Stomach (tissue), 9 donors: Measurements from ENCODE around the gene RAB17. TPM values are rescaled to one million over a fixed set of nuclear protein-coding genes. Genes with fewer than 3 reads are reported as not detected.
A peak's percentile ranks its signal among the peaks of the same experiment; 100 is the strongest.
"Not testable (repeated sequence)": the region's sequence is repeated elsewhere in the genome, so short reads cannot be mapped to it uniquely, and the experiment has no call there.

Experiments used
- DNase-seq, 2 donors: peaks; one replicate each; pipeline versions ENCODE4 v3.0.0 to v3.0.0-alpha.2; 2013 to 2019
- H3K27ac ChIP-seq, 5 donors: fragments of 200-600 bp in 4 of 5; sonication (generic) in 4 of 5; one replicate each; pipeline ENCODE4 v1.5.1; 2013 to 2019; ENCODE audit warnings: mild to moderate bottlenecking in 1 of 5, moderate library complexity in 1 of 5
- H3K27me3 ChIP-seq, 3 donors: fragments of 200-600 bp; sonication (generic); one replicate each; pipeline ENCODE4 v1.5.1; 2017 to 2019; ENCODE audit warnings: mixed run types in 1 of 3
- H3K36me3 ChIP-seq, 4 donors: fragments of 200-600 bp; sonication (generic); 1 replicate in 3 of 4; 2 replicates in 1 of 4; pipeline ENCODE4 v1.5.1; 2016 to 2019
- H3K4me1 ChIP-seq, 4 donors: fragments of 200-600 bp; sonication (generic); one replicate each; pipeline ENCODE4 v1.5.1; 2016 to 2019
- H3K4me3 ChIP-seq, 4 donors: fragments of 200-600 bp; sonication (generic) in 3 of 4; one replicate each; pipeline ENCODE4 v1.5.1; 2016 to 2019; ENCODE audit warnings: mild to moderate bottlenecking in 1 of 4
- H3K9me3 ChIP-seq, 4 donors: fragments of 200-600 bp; sonication (generic); one replicate each; pipeline ENCODE4 v1.5.1; 2016 to 2019
- EP300 ChIP-seq: sonication (generic); formaldehyde crosslinking; IDR thresholded peaks from one replicate; pipeline ENCODE4 v1.6.1; 2017; ENCODE audit warnings: antibody characterized with exemption
- POLR2A ChIP-seq, 4 donors: fragments of 450-650 bp; IDR thresholded peaks; one replicate each; pipeline ENCODE4 v1.6.1; 2016; ENCODE audit warnings: antibody characterized with exemption in 4 of 4, control low read depth in 2 of 4, mild to moderate bottlenecking in 1 of 4, moderate library complexity in 1 of 4
- POLR2AphosphoS5 ChIP-seq, 3 donors: sonication (generic); formaldehyde crosslinking; IDR thresholded peaks; one replicate each; pipeline ENCODE4 v1.6.1; 2016; ENCODE audit warnings: antibody characterized with exemption in 3 of 3
- WGBS, 5 donors: extraction: QIAGEN DNeasy Blood & Tissue Kit in 3 of 5; methylation state at CpG; one replicate each; pipeline versions ENCODE4 v1.1.5 to v1.1.7; 2013 to 2018; 5-methylcytosine and 5-hydroxymethylcytosine counted together
- intact Hi-C: fragments of 100-400 bp; cut with DNase I; formaldehyde crosslinking; loops from one replicate; pipeline ENCODE4 v1.15.1; 2023; ENCODE audit warnings: low total_unique reads
- polyA plus RNA-seq, 3 donors: library from polyadenylated mRNA; stranded (reverse); fragments of 200-250 nt; gene quantifications; one replicate each; pipeline ENCODE4 v1.2.3, GENCODE V29; 2013
- total RNA-seq, 5 donors: library from RNA; depleted of rRNA; stranded (reverse); fragments of >200 nt; gene quantifications; one replicate each; pipeline versions ENCODE4 v1.1.0 to v1.2.3, GENCODE V29; 2014 to 2016
- TF ChIP-seq, protein P1 (sequence below), 7 experiments: fragments of 450-650 bp in 4 of 7; fragments of 200-600 bp in 3 of 7; sonication (generic) in 3 of 7; IDR thresholded peaks; one replicate each; pipeline ENCODE4 v1.5.1; 2016 to 2019; ENCODE audit warnings: antibody characterized with exemption in 7 of 7, control low read depth in 2 of 7, mild to moderate bottlenecking in 1 of 7
- donor health status: healthy with polysubstance abuse.
- donor health status: Bipolar disorder and iron deficiency.
- donor health status: healthy.

Gene RAB17
- total and polyA plus RNA-seq, 8 donors, result 8.8 to 187 (median 50.8) TPM

- Histone ChIP-seq H3K9me3 (no peaks in the 10 kb centered on the region), H3K4me3 (no peak overlapping the region), H3K36me3 (no peaks in the 10 kb centered on the region), H3K4me1 (peaks cover 26 to 73% (median 46%) of the 10 kb centered on the region in 4 donors), H3K27me3 (no peaks in the 10 kb centered on the region), H3K27ac (peak overlapping the region in 1 of 5 donors; percentile 88)
- TF ChIP-seq, protein P1, sequence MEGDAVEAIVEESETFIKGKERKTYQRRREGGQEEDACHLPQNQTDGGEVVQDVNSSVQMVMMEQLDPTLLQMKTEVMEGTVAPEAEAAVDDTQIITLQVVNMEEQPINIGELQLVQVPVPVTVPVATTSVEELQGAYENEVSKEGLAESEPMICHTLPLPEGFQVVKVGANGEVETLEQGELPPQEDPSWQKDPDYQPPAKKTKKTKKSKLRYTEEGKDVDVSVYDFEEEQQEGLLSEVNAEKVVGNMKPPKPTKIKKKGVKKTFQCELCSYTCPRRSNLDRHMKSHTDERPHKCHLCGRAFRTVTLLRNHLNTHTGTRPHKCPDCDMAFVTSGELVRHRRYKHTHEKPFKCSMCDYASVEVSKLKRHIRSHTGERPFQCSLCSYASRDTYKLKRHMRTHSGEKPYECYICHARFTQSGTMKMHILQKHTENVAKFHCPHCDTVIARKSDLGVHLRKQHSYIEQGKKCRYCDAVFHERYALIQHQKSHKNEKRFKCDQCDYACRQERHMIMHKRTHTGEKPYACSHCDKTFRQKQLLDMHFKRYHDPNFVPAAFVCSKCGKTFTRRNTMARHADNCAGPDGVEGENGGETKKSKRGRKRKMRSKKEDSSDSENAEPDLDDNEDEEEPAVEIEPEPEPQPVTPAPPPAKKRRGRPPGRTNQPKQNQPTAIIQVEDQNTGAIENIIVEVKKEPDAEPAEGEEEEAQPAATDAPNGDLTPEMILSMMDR (IDR thresholded peaks at IDR 0.05), result no peak
- TF ChIP-seq EP300 (no peak), POLR2AphosphoS5 (IDR thresholded peaks at IDR 0.05) (no peak), POLR2A (IDR thresholded peaks at IDR 0.05) (no peak)
- WGBS, 5 donors, result 84 to 86% (median 85%) methylated on average over 10 to 13 of the region's 13 CpGs
- intact Hi-C loops, result no loop called here
- DNase-seq, result no peak
Measured at GRCh38 chr2:237596520-237597195, 6.1 kb upstream of the RAB17 start.

- H3K36me3 ChIP-seq, DNase-seq, H3K27me3 ChIP-seq, H3K4me3 ChIP-seq, H3K9me3 ChIP-seq, intact Hi-C loops: not testable (repeated sequence)
- Histone ChIP-seq H3K27ac (peak overlapping the region in 4 of 5 donors; percentile 70 to 88 (median 74)), H3K4me1 (peaks cover 29 to 73% (median 44%) of the 10 kb centered on the region in 4 donors)
- 85 to 93% (median 93%) methylated on average over 4 to 5 of the region's 5 CpGs for WGBS, 5 donors
Measured at GRCh38 chr2:237595829-237596519, 5.4 kb upstream of the RAB17 start.

DNA sequence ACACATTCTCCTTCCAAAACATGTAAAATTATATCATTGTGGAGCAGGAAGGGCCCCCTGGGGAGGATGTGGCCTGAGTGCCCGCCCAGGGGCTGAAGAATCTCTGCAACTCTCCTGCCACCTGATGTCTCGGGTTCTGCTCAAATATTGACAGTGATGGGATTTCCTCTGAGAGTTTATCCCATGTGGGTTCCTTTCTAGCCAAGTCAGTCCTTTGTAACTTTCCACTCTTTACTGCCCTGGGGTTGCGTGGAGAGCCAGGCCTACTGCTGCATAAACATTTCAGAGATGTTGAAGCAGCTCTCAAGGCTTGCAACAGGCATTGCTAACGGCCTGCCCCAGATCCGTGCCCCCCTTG lies 4.0 kb upstream of the RAB17 start:
- peak overlapping the region; percentile 57 to 88 (median 73) for H3K27ac ChIP-seq
- peaks cover 25 to 66% (median 37%) of the 10 kb centered on the region in 4 donors for H3K4me1 ChIP-seq
- no peaks in the 10 kb centered on the region for H3K36me3 ChIP-seq
- intact Hi-C loops, result no loop called here
- no peaks in the 10 kb centered on the region for H3K27me3 ChIP-seq
- H3K4me3 ChIP-seq, result no peak overlapping the region
- DNase-seq, result no peak
- WGBS, 5 donors, result 43 to 61% (median 47%) methylated on average over 5 of the region's 5 CpGs
- no peak for TF ChIP-seq POLR2AphosphoS5 (IDR thresholded peaks at IDR 0.05)
- TF ChIP-seq, protein P1 (IDR thresholded peaks at IDR 0.05), result no peak
- no peak for TF ChIP-seq EP300
- no peak for TF ChIP-seq POLR2A (IDR thresholded peaks at IDR 0.05)
- no peaks in the 10 kb centered on the region for H3K9me3 ChIP-seq

DNA sequence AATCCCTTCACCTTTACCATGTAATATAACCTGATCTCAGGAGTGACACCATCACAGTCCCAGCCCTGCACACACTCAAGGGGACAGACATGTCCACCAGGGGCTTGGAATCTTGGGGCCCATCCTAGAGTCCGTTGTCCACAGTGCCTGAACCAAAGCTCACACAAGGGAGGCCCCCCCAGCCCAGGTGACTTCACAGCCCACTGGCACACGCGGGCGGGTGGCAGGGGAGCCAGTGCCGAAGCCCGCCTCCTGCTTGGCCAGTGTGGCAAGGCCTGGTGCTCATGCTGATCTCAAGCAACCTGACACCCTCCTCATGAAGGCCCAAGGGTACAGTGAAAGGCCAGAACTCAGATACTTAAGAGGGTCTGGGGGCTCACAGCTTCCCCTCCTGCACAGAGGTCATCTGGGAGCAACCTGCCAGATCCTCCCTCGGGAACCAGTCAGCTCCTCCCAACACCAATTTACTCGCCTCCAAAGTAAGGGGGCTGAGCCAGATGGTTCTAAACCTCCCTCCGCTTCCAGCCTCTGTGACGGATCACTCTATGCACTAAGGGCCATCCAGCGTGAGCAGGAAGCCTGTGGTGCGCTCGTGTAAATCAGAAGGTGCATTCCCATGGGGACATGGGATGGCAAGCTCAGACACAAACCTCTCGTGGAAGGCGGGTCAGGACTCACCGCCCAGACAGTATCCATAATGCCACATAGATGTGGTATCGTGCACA lies 3.2 kb upstream of the RAB17 start:
- Histone ChIP-seq H3K36me3 (no peaks in the 10 kb centered on the region), H3K9me3 (no peaks in the 10 kb centered on the region), H3K4me1 (peaks cover 25 to 63% (median 37%) of the 10 kb centered on the region in 4 donors), H3K27me3 (no peaks in the 10 kb centered on the region), H3K4me3 (no peak overlapping the region), H3K27ac (peak overlapping the region; percentile 32 to 88 (median 73))
- intact Hi-C loops, result no loop called here
- TF ChIP-seq, protein P1 (IDR thresholded peaks at IDR 0.05), result no peak
- TF ChIP-seq POLR2AphosphoS5 (IDR thresholded peaks at IDR 0.05) (no peak), EP300 (no peak), POLR2A (IDR thresholded peaks at IDR 0.05) (no peak)
- DNase-seq, result no peak
- WGBS, 5 donors, result 88 to 93% (median 92%) methylated on average over 6 to 17 of the region's 17 CpGs
